Stimulated activated naive CD4-positive, alpha-beta T cell treated with Interleukin-2 at 50 U/mL for 16 hours (primary cell): Measurements from ENCODE around the gene ZAP70.
"Not testable (repeated sequence)": the region's sequence is repeated elsewhere in the genome, so short reads cannot be mapped to it uniquely, and the experiment has no call there.

ENCODE experiments used
- DNase-seq: peaks from one replicate; lab custom pipeline; 2025; lab: John Stamatoyannopoulos, UW

Gene ZAP70

DNA sequence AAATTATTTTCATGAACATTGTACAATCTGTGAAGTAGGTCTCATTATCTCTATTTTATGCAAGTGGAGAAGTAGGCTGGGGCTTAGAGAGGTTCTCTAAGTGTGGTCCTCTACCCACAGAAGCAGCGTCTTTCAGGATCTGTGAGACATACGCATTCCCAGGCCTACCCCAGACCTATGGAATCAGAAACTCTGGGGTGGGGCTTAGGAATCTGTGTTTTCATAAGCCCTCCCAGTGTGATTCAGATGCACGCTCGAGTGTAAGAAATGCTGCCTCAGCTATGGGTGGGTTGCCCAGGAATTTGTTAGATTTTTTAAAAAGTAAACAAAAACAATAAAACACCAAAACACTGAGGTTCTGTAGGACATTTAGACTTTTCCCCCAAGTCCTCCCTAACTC is 14.8 kb upstream of the ZAP70 start:
- no peak for DNase-seq

DNA sequence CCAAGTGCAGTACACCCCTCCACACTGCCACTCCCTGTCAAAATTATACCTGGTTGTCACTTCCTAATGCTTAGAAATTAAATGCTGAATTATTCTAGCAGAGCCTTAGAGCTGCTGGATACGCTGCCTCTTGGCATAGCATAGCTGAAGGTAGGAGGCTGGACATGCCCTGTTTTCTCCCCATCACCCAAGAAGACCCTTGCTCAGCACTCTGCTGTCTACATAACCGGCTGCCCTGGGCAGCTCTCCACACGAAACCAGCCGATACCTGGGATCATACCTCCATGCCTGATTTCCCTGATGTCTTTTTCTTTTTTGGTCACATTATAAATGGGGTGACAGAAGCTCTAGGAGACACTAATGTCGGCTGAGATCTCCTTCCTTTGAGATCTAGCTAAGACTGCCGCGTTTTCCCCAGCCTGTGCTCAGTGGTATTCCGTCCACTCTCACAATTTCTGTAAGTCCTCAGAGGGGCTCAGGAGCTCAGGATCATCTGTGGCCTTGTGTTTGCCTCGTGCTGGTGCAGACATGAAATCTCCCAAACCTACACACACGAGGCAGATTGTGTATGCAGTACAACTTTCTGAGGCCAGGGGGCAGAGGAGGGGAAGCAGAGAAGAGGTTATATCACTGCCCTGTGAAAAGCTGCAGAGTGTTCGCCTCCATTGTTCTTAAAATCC is 13.5 kb upstream of the ZAP70 start:
- DNase-seq = peak; percentile 51

DNA sequence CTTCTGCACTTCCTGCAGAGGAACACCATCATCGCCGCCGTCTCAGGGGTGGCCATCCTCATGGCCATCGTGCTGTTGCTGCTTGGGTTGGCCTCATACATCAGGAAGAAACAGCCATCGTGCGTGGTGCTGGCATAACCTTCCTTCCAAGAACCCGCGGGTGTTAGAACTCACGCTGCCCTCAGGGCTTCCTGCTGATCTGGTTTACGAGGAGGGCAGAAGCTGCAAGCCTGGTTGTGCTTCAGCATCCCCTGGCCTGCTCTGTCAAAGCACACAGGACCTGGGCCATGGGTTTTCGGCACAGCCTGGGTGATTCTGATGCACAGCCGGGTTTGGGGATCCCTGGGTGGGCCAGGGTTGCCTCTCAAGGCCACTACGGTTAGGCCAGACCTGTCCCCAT is 12.2 kb upstream of the ZAP70 start:
- no peak for DNase-seq

DNA sequence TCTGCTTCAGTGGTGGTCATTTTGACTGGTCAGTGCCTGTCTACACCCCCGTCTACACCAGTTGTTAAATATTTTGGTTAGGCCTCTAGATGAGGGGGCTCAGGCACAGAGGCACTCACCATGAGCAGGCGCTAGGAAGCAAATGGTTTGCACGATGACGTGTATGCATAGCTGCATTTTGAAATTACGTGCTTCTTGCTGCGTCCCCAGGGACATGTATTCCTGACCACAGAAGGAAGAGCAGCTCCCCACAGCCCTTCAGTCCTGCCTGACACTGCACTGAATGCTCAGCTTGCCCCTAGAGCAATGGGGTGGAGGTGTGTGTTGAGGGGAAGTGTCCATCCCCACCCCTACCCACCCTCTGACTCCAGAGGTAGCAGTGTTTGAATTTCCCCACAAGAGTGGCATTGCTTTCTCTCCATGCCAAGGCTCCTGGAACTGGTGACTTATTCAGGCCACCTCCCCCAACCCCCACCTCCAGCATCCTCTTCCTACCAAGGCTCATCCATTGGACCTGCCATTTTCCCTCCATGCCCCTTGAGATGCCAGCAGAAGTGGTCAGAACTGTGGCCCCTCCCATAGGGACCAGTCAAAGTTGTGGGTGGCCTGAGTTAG is 11.4 kb upstream of the ZAP70 start:
- no peak for DNase-seq

DNA sequence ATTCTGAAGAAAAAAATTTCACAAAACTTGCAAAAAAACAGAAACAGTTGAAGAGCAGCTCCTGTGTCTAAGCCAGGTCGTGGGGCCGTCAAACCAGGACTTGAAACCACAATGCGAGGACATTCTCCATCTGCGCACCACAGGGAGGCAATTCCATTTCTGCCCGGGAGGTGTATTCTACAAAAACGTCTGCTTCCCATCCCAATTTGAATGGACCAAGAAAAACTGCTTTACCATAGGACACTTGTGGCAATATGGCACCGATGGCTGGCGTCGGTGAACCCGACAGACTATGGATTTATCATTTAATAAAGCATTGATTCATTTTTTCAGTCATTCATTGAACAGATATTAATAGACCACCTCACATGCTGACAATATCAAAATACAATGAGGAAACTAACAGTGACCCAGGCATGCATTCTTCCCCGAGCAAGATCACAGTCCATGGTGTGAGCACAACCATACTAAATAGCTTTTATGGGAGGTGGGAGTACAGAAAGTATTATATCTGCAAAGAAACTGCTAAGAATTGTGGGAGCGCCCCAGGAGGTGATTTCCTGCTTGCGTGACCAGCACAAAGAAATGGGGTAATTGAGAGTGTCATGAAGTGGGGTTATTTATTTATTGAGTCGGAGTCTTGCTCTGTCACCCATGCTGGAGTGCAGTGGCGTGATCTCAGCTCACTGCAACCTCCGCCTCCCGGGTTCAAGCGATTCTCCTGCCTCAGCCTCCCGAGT is 10.5 kb upstream of the ZAP70 start:
- no peak for DNase-seq

DNA sequence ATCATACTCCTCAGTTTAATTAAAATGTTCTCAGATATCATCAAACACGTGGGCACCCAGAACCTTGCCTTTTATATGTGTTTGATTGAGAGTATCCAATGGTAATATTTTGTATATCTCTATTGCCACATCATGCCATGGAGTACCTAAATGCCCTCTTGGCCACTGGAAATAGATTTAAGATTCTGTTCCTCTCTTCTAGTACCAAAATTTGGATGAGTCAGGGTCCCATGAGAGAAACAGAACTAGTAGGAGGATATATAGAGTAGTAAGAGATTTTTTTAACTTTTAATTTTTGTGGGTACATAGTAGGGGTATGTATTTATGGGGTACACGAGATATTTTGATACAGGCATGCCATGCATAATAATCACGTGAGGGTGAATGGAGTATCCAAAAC is 9.6 kb upstream of the ZAP70 start:
- DNase-seq = no peak

DNA sequence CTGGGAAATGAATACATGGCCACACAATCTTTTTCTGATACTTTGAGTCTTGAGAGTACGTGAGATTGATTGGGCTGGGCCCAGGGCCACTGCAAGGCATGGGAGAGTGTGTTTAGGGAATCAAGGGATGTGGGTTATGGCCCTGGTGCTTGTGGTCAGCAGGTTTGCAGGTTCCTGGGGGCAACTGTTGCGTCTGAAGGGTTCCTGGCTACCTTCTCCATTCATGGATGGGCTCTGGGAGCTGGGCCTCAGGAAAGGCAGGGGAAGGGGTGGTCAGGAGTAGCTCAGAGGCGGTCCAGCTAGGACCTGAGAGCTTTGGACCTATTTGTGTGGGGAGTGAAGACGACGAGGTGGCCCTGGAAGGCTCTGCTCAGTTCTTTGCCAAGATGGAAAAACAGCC is 8.4 kb upstream of the ZAP70 start:
- DNase-seq = no peak

DNA sequence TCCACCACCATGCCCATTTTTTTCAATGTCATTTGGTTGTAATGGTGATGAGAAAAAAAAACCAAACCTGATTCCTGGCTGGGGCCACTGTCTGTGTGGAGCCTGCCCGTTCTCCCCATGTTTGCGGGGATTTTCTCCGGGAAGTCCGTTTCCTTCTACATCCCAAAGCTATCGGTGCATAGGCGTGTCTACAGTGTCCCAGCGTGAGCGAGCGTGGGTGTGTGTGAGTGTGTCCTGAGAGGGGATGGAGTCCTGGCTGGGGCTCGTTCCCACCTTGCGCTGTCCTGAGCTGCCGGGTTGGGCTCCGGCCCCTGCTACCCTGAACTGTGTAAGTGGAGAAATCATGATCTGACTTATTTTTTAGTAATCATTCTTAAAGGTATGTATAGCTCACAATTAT is 7.3 kb upstream of the ZAP70 start:
- DNase-seq = no peak

DNA sequence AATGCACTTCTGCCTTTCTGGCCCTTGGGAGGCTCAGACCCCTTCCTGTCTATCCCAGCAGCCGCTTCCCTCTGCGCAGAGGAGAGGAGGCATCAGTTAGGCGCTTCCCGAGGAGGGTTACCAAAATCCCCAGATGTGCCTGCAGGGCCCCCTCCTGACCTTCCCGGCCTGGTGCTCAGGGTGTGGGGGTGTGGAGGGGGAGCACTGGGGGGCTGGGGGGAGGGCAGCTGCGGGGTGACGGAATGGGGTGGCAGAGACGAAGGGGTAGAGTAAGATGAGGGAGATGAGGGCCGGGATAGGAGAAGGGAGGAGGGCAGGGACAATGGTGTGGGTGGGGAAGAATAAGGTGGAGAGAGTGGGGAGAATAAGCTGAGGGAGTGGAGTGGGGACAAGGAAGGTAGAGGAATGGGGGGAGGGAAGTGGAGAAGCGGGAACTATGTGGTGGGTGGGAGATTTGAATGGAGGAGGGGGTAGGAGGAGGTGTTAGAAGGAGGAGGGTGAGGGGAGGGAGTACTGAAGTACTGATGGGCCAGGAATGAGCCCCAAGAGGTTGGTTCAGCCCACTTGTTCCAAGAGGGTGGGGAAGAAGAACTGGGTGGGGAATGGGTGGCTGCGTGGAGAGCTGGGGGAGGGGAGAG is 6.5 kb upstream of the ZAP70 start:
- no peak for DNase-seq

DNA sequence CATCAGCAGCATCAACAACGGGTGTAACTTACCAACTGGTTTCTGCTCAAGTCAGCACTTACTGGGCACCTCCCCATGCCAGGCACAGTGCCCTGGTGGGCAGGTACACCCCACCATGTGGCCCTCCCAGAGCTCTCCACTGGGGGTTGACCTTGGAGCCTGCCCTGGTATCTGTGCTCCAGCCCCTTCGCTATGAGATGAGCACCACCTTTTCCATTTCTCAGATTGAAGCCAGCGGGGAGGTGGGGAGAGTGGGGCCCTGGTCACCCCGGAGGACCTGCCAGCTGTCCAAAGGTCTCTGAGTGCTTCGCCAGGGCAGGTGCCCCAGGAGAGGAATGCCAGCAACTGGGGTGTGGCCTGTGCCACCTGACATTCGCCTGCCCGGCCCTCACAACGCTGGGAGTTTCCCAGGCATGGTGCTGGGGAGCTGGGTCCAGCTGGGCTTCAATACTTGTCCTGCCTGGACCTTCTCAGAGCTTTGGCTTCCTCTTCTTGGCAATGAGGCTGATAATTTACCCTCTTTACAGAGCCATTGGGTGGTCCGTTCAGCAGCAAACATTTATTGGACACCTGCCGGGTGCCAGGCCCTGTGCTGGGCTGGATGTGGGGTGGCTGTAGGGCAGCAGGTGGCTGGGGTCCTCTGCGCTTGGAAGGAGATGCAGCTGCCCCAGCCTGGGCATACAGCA is 5.9 kb upstream of the ZAP70 start:
- DNase-seq = no peak

DNA sequence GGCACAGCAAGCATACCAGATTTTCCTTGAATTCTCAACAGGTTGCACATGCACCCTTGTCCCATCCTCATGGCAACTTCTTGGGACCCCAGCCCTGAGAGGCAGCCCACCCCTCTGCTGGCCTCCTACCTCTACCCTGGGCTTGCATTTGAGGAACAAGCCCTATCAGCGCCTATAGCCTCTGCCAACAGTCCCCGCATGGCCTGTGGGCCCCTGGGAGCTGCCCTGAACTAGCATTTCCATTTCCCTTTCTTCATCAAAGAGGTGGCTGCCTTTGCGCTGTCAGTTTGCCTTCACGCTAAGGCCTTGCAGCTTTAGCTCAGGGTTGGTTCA is 5.4 kb upstream of the ZAP70 start:
- no peak for DNase-seq

DNA sequence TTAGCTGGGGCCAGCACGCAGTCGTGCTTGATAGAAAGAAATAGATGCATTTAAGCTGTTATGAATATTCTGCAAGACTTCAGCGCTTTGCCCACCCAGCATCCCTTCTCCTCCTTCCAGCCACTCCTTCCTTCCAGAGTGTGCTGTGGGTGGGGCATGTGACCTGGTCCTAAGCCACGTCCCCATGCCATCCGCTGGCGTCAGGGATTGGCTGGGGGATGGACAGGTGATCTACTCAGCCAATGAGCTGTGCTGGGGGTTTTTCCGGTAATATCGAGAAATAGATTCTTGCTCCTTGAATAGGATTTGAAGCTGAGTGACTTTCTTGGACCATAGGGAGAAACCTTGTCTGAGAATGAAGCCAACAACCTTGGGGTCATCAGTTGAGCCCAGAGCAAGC is 4.8 kb upstream of the ZAP70 start:
- no peak for DNase-seq

DNA sequence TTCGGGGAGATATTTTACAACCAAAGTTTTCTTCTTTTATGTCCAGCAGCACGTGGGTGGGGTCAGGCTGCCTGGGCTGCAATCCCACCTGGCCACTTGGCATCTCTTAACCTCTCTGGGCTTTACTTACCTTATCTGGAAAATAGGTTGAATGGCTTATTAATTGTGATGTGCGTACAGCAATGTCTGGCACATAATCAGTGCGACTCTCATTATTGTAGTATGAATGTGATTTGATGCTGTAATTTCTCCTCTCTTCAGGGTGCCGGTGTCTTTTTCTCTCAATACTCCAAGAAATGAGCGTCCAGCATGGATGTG is 2.0 kb upstream of the ZAP70 start:
- DNase-seq = no peak

DNA sequence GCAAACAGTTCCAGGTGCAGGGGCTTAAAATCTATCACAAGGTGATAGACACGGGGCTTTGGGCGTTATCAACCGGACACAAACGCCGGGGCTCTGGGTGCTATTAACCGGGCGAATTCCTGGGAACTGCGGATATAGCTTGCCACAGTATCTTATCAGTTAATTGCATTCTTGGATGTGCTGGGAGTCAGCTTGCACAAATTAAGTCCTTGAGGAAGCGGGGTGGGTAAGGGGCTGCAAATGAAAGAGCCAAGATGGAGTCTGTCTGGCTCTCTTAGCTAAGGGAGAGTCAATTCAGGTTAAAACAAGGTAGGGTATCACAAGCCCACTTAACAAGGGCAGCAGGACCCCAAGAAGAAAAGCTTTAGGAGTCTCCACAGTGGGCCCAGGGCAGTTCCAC is 1.2 kb upstream of the ZAP70 start:
- DNase-seq = not testable (repeated sequence)

DNA sequence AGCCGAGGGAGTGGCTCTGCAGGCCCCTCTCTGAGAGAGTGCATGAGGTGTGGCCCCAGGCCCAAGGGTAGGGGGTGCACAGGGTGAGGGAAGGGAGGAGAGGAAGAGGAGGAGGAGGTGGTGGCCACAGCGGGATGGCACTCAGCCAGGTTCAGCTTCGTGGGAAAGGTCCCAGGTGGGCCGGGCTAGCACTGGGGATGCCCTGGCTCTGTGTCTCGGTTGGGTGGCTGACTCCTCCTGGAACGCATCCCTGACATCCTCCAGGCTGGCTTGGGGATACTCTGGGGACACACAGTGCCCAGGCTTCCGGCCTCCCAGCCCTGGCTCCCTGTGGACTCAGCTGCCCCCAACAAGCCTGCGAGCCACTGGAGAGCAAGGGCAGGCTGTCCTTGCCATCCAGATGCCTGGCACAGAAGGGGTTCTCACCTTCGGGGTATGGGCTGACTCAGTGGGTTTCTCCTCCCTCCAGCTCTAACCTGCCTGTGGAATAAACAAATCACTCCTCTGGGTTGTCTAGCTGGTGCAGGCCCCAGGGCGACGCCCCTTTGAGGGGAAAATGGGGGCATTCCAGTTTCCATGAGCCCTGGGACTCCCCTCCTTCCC is 582 bp upstream of the ZAP70 start:
- DNase-seq = peak; percentile 51

DNA sequence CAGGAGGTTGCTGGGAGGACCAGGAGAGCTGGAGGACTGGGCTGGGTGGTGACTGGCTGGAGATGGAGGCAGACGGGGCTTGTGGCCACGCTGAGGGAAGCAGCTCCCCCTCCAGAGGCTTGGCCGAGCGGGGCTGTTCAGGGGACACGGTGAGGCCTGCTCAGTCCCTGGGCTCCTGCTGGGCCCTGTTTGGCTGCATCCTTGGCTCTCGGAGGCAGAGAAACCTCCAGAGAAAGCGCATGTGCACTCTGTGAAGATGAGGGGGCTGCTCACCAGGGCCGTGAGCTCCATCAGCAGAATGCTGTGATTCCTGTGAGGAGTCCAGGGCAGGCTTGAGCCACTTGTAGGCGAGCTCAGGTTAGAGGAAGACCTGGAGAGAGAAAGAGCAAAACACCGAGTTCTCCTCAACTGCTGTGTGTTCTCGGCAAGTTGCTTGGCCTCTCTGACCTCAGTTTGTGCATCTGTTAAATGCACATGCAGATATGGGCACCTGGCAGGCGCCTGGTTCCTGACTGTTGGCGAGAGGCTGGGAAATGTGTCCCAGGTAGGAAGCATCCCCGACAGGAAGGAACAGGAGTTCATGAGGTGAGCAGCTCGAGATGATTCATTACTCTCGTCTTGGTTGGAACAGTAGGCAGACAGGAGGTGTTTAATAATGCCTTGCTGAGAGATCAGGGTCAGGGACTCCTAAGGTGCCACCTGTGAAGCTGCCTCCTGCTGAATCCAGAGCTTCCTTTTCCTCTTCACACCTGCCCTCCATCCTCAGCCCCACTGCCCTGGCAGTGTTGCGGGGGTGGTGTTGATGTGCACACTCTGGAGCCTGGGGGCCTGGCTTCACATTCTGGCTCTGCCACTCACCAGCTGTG is 941 bp downstream of the ZAP70 start:
- no peak for DNase-seq

DNA sequence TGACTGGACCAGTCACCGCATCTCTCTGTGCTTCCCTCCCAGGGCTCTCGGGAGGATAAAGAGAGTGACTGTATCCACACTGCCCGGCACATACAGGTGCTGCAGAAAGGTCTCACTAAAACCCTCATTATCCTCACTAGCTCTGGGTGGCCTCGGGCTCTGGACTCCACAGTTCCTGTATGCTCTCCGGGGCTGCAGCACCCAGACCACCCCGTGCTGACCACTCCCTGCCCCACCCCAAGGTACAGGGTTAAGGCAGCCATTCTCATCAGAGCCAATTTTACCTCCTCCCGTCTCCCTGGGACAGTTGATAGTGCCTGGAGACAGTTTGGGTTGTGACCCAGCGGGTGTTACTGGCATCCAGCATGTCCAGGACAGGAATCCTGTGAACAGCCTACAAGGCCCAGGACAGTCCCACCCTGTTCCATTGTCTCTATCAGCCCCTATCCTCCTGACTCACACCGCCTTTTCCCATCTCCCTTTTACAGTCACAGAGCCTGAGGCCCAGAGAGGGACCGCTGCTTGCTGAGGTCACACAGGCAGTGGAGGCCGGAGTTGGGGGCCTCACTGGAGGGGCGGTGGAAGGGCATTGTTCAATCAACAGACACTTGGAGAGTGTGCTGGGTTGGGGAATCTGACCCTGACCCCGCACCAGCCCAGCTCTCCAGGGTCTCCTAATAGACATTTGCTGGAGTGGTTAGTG is 1.7 kb downstream of the ZAP70 start:
- no peak for DNase-seq

DNA sequence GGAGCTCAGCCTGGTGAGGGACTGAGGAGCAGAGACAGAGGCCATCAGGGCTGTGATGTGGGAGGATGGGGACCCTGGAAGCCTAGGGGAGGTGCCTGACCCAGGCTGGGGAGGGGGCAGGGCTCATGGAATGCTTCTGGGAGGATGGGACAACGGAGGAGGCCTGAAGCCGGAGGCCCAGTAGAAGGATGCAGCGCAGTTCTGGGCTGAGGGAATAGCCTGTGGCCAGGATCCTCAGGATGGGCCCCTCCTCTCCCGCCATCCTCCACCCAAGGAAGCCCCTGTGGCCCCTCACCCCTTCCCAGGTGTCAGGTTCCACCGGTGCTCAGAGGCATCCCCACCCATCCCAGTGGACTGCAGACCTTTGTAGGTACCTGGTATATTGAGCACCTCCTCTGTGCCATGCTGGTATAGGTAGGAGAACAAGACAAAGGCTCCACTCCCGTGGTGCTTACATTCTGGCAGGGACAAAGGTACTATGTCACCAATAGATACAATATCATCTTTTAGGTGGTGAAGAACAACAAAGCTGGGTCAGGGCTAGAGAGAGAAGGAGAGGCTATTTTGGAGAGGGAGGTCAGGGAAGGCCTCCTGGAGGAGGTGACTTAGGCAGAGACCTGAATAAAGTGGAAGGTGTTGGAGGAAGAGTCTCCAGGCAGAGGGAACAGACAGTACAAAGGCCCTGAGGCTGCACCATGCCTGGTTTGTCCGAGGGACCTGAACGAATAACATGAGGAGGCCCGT is 2.7 kb downstream of the ZAP70 start:
- no peak for DNase-seq

DNA sequence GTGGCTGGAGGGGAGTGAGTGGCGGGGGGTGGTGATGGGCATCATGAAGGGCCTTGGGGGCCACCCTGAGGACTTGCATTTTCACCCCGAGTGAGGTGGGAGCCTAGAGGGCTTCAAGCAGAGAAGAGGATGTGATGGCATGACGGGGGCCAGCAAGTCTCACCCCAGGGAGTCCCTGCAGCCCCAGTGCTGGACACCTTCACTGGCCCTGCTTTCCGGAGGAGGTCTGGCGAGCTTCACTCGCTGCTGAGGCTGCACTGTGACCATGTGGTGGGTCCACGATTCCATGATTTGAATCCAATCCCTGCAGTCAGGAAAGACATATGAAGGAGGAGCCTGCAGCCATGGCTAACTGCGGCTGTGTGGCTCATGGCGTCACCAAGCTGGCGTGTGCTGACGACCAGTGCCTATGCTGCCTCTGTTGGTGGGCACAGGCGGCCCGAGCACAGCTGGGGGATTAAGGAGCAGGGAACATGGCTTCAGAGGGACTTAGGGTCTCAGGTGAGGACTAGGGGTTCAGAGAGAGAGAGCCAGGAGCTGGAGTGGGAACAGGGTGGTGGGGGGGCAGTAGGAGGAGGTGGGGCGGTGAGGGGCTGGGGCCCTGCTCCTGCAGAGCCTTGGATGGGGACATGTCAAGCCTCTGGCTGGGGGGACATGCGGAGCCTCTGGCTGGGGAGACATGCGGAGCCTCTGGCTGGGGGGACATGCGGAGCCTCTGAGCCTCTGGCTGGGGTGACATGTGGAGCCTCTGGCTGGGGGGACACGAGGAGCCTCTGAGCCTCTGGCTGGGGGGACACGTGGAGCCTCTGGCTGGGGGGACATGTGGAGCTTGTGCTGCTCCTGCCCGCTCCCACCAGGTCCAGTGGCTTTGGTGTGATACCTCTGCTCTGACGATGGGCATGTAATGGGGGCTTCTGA is 3.6 kb downstream of the ZAP70 start:
- DNase-seq = no peak
